HG02623 (cell line): ENCODE measurements around the gene ST3GAL3.

Source experiments
- ATAC-seq: cut with Tn5 transposase; IDR thresholded peaks from one replicate; pipeline ENCODE4 v1.9.1; 2021; ENCODE audit warnings: moderate library complexity; ENCODE audit not compliant: unreplicated experiment

Gene ST3GAL3

DNA sequence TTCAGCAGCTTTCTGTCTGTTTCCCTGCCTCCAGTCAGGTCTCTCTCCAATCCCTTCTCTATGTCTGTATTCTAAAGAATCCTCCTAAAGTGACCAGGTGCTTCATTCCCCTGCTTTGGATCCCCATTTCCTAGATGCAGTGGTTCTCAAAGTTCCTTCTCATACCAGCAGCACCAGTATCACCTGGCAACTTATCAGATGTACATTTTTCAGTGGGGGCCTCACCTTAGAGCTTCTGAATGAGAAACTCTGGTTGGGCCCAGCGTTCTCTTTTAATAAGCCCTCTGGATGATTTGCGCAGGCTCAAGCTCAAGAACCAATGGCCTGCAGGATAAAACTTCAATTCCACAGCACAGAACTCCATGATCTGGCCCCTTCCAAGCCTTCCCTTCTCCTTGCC is 200.9 kb downstream of the ST3GAL3 start:
- ATAC-seq, result no peak

DNA sequence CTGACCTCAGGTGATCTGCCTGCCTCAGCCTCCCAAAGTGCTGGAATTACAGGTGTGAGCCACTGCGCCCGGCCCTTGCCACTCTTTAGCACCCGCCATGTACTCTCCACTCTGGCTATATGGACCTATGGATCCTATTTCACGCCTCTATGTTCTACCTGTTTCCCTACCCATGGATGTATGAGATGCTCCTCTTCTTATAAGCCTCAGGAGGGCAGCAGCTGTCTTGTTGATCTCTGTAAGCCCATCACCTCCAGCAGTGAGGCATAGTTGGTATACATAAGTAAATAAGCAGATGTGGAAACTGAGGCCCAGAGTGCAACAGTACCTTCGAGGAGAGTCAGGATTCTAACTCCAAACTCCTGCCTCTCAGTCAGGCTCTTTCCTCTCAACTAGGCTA is 201.5 kb downstream of the ST3GAL3 start:
- ATAC-seq, result no peak

DNA sequence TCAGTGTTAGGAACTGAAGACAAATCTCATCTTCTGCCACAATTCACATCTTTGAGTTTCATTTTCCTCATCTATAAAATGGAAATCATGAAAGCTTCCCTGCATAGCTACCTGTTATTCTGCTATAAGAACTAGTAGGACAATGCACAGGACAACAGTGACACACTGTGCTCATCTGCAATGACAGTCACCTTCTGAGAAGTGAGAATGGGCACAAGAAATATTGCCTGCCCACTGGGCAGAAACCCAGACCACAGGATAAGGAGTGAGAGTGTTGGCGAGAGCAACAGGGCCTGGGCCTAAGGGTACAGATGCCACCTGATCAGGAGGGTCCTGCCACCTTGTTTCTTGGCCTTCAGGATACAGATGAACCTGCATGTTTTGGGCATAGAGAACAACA is 203.0 kb downstream of the ST3GAL3 start:
- no peak for ATAC-seq

DNA sequence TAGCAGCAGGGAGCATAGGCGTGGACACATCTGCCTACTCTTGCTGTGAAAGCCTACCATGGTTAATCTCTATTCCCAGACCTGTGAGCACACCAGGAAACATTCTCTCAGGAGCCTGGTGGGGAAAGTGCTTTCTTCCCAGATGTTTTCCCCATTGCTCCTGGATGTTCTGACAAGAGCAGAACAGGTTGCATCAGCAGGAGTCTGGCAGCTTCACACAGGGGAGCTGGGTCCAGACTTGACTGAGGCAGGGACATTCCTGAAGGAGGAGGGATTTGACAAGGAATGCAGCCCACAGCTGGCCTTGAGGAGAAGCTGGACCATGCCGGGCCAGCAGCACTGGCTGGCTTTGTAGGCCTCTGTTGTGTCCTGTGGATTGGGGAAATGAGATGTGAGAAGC is 205.3 kb downstream of the ST3GAL3 start:
- ATAC-seq, result no peak

DNA sequence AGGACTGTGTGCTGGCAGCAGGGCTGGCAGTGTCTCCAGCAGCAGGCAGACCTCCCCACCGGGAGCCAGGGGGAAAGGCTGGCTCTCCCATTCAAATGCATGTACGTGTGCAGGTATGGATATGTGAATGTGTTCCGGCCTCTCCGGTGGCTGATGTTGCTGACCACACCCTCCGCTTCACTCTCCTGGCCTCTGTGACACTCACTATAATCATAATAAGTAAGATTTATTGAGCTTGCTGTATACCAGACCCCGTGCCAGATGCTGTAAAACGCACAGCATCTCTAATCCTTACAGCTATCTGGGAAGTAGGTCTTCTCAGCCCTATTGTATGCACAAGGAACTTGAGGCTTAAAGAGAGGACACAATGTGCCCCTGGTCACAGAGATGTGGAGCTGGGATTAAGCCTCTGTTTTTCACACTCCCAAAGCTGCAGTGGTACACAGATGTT is 205.7 kb downstream of the ST3GAL3 start:
- ATAC-seq, result no peak

DNA sequence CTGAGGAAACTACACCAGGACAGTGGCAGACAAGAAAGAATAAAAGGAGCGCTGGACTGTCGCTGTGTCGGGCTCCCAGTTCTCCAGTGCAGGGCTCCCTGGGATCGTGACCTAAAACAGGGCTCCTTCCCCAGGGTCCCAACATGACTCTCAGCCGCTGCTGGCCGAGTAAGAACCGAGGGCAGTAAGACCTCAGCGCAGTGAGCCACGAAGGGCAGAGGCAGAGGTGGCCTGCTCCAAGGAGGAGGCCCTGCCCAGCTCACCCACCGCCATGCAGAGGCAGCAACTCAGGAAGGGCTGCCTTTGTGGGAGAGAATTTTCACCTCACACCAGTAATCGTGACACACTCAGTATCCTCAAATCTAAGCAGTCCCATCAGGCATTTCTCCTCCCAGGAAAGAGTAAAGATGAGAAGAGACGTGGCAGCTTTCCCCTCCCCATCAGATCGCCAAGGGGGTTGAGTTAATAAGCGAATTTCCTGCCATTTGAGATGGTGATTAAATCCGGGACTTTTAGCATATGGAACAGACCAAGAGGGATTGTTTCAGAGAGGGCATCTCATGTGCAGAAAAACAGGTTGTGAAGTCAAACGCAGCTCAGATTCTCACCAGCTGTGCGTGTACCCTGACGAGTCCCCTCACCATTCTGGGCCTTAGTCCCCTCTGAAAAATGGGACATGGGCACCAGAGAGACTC is 206.5 kb downstream of the ST3GAL3 start:
- no peak for ATAC-seq

DNA sequence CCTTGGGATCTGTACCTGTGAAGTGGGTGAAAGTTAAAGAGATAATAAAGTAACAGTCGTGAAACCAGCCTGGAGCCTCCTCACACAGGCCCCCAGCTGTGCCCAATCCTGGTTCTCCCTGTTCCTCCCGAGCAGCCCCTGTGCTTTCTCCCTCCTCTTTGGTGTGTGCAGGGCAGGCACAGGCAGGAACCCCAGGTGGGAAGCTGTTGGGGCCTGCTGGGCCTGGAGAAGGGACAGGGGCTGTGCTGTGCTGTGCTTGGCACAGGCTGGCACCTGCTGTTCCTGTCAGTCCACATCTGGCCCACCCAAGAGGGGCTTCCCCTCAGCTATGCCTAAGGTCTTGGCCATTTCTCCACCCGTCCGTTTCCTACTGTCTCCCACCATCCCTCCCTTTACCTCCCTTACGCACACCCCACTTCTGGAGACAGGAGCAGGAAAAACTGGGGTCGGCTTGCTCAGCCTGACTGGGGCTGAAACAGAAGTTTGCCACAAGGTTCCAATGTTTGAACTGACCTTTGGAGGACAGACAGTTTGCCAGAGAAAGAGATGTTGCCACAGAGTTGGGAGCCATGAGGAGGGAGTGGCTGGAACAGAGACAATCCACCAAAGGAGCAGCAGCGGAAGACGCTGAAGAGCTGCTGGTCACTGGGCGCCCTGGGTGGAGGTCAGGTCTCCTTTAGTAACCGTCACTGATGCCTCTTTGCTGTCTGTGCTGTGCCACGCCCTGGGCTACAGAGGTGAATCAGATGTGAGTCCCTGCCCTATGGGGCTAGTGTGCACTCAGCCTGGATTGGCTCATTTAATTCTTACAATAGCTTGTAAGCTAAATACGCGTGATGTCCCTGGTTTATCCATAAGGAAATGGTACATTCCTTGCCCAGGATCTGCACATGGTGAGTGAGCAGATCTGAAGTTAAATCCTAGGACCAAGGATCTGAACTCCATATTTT is 207.5 kb downstream of the ST3GAL3 start:
- ATAC-seq, result no peak

DNA sequence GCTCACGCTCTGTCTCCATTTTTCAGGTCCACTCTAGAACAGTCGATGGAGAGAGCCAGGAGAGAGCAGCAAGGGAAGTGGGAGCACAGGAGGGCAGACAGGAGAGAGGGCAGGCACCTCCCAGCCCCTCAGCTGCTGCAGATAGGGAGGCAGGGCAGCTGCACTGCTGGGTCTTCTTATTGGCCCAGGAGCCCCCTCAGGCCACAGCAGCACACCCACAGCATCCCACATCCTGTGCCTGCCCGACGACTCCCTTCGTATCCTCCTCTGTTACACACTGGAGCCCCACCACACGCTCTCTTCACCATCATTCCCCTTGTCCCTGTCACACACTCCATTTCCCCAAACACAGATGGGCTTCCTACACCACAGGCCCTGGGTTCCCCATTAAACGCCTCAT is 212.6 kb downstream of the ST3GAL3 start:
- no peak for ATAC-seq

DNA sequence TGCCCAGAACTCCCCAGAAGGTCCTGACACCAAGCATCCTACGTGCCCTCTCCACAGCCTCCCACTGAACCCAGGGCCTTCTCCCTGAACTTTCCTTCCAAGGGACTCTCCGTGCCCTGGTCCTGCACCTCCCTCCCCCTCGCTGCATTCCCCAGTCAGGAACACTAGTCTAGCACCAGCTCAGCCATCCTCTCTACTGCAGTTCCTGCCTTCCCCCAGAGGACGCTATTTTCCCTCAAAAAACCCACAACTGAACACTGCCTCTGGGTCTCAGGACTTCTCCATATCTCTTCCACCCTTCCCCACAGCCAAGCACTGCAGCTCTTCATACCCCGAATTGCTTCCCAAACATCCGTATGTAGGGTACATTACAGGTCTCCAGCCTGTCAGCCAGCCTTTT is 213.7 kb downstream of the ST3GAL3 start:
- ATAC-seq, result no peak

DNA sequence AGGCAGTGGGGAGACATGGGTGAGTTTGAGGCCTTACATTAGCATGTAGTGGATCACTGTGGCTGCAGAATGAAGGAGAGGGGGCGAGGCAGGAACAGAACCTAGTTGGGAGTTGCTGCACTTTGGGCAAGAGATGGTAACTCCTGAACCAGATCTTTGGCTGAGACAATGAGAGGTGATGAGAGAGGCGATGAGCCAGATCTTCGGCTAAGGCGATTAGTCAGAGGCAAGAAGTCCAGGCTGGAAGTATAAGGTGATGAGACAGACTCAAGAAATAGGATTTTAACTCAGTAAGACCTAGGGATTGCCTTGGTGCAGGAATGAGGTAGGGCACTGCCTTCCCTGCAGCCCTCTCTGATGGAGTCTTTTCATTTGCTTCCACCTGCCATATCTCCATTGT is 217.2 kb downstream of the ST3GAL3 start:
- no peak for ATAC-seq

DNA sequence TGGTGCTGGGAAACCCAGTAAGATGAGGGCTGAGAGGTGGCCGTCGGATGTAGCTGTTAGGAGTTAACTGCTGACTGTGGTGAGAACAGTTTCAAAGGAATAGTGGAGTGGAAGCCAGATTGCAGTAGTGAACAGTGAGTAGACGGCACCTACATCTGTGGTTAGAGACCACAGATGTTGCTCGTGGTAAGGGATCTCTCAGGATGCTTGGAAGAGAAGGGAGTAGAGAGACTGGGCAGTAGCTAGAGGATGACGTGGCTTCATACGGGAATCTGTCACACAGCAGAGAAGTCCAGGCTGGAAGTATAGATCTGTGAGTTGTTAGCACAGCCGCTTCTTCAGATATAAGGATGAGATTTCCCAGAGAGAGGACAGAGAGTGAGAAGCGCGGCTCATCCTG is 218.5 kb downstream of the ST3GAL3 start:
- no peak for ATAC-seq

DNA sequence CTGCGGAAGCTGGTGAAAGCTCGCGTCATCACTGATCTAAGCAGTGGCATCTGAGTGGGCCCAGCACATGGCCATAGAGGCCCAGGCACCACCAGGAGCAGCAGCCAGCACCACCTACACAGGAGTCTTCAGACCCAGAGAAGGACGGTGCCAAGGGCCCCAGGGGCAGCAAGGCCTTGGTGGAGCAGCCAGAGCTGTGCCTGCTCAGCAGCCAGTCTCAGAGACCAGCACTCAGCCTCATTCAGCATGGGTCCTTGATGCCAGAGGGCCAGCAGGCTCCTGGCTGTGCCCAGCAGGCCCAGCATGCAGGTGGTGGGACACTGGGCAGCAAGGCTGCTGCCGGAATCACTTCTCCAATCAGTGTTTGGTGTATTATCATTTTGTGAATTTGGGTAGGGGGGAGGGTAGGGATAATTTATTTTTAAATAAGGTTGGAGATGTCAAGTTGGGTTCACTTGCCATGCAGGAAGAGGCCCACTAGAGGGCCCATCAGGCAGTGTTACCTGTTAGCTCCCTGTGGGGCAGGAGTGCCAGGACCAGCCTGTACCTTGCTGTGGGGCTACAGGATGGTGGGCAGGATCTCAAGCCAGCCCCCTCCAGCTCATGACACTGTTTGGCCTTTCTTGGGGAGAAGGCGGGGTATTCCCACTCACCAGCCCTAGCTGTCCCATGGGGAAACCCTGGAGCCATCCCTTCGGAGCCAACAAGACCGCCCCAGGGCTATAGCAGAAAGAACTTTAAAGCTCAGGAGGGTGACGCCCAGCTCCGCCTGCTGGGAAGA is 223.0 kb downstream of the ST3GAL3 start:
- no peak for ATAC-seq

DNA sequence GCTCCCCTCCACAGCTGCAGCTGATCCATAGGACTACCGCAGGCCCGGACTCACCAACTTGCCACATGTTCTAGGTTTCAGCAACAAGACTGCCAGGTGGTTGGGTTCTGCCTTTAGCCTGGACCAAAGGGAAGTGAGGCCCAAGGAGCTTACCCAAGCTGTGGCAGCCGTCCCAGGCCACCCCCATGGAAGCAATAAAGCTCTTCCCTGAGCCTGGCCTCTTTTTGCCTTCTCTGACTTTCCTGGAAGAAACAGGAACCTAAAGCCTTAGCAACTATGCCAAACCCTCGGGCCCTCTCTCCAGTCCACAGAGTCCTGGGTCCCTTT is 223.6 kb downstream of the ST3GAL3 start:
- no peak for ATAC-seq

DNA sequence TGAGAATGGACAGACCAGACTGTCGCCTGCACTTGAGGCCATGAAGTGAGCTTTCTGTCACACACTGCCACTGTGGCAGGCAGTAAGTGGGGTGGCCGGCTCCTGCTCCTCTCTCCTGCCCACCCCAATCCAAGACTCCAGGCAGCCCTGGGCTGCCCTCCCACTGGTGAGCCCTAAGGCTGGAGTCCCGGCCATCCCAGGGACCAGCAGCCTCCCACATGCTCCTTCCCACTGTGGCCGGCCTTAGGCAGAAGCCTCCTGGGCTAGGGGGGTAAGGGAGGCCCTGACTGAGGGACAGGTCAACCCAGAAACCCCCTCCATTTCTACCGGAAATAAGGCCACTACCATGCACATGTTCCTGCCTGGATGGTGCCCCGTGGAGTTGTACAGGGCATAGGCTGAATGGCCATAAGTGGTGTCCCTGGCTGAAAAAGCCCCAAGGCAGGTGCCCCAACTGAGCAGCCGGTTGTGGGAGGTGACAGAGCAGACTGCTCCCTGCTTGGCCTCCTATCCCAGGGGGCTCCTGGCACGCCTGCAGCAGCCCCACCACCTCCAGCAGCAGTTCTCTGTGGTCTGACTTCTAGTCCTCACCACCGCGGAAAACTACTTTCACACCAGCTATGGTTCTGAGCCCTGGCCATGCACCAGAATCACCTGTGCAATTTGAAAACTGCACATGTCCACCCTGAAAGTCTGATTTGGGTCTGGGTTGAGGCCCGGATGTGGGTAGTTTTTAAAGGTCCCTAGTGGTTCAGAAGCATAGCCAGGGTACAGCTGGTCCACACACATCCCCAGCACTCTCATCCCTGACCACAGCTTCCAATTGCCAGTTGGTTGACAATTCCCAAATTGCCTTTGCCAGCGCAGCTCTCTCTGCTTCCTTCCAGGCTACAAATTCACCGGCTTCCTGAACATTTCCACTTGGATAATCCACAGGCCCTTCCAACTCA is 224.7 kb downstream of the ST3GAL3 start:
- ATAC-seq, result no peak

DNA sequence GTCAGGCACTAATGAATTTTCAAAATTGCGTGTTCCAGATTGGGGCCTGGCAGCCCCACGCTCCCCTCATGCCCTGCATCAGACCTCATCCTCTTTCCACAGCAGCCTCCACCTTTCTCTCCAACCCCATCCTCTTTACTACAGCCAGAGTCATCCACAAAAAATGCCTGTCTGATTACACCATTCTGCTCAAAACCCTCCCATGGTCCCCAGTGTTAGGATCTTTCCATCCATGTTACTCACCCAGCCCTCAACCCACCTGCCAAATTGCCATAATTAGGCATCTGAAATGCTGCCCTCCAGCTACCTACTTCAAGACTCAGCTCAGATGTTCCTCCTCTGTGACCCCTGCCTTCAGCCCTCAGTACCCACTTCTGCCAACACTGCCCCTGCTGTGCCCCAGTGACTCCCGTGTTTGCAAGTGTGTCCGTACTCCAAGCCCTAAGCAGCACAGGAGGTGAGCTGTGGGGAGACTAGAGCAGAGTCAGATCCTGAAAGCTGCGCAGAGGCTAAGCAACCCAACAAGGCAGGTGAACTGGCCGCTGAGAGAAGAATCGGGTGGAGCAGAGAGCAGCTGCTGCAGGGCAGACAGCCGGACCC is 225.6 kb downstream of the ST3GAL3 start:
- ATAC-seq, result no peak

DNA sequence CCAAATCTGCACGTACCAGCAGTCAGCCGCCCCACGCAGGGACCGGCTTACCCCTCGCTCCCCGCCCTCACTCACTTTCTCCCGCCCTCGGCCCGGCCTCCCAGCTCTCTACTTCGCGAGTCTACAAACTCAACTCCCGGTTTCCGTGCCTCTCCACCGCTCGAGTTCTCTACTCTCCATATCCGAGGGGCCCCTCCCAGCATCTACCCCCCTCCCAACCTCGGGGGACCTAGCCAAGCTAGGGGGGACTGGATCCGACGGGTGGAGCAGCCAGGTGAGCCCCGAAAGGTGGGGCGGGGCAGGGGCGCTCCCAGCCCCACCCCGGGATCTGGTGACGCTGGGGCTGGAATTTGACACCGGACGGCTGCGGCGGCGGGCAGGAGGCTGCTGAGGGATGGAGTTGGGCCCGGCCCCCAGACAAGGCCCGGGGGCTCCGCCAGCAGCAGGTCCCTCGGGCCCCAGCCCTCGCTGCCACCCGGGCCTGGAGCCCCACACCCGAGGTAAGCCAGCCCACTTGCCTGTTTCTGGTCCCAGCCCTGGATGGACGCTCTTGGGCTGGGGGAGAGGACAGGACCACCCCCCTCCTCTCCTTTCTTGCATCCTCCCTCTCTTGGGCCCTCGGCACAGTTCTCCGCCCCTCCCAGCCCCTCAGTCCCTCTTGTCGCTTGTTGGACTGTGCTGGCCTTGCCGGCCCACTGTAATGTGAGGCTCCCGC is 226.2 kb downstream of the ST3GAL3 start, which contains the start of gene ARTN:
Gene ARTN, plus strand, starts transcription at position 416 of the 715 bp plus-strand sequence. CDS start 1,856 bp downstream, outside the sequence.
- no peak for ATAC-seq

DNA sequence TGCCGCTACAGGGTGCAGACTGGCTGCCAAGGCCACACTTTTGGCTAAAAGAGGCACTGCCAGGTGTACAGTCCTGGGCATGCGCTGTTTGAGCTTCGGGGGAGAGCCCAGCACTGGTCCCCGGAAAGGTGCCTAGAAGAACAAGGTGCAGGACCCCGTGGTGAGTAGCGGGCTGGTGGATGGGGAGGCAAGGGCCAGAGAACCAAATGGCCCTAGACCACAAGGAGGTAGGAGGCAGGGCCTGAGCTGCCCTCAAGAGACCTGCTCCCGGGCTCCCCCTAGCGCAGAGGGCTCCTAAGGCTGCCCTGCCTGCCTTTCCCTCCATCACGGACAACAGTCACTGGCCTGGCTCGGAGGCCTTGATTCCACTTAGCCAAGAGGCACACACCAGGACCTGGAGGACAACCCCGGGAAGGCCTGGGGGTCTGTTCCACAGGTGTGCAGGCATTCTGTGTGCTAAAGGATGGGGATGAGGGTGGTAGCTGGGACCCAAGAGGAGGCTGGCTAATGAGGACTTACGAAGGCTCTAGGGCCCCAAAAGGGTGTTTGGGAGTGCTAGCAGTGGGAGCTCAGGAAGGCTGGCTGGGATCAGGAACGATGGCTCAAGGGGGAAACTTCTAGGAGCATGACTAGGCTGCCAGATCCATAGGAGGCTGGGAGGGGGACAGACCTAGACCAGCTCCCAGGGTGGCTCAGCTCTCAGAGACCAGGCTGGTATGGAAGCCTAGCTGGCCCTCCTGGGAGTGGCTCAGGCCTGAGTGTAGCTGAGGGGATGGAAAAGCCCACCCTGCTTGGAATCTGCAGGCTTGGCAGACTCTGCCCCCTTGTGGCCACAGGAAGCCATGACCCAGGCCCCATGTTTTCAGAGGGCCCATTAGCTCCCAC is 227.0 kb downstream of the ST3GAL3 start:
- no peak for ATAC-seq

DNA sequence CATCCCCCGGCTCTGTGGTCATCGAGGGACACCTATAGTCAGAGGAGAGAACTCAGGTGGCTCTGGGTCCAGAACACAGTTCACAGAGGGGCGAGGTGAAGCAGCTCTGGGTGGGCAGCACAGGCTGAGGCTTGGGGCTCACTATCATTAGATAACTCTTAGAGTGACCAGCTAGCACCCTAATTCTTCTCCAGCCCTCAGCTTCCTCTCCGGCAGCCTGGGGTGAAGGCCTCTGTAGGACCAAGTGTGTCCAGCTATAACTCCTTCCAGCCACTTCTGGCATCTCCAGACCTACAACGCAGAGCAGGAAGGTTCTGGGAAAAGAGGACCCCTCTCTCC is 227.6 kb downstream of the ST3GAL3 start:
- no peak for ATAC-seq
